Measurements from ENCODE around the gene BLZF1.
"Not testable (repeated sequence)": the region's sequence is repeated elsewhere in the genome, so short reads cannot be mapped to it uniquely, and the experiment has no call there.

BLZF1 gene

GRCh38 chr1:169363046-169363730, 4.8 kb upstream of the BLZF1 start:
- DNase-seq, result peak; percentile 85

- DNase-seq, result peak; percentile 86
These were observed 3.0 kb upstream of the BLZF1 start for GRCh38 chr1:169364948-169365347.

GRCh38 chr1:169367096-169367685, 804 bp upstream of the BLZF1 start:
- DNase-seq, result no peak

GRCh38 chr1:169368406-169368769, 393 bp downstream of the BLZF1 start:
- DNase-seq, result peak; percentile 31

GRCh38 chr1:169371404-169371803, 3.4 kb downstream of the BLZF1 start:
- peak; percentile 38 for DNase-seq

- DNase-seq, result no peak
These were observed 13.2 kb downstream of the BLZF1 start for GRCh38 chr1:169381162-169381561.

- DNase-seq, result no peak
These were observed 15.5 kb downstream of the BLZF1 start for GRCh38 chr1:169383449-169383848.

GRCh38 chr1:169387399-169387798, 19.4 kb downstream of the BLZF1 start:
- no peak for DNase-seq

- peak; percentile 81 for DNase-seq
These were observed 22.3 kb downstream of the BLZF1 start for GRCh38 chr1:169390303-169390702.

- DNase-seq, result no peak
These were observed 24.4 kb downstream of the BLZF1 start for GRCh38 chr1:169392406-169392805.

- DNase-seq, result no peak
These were observed 28.0 kb downstream of the BLZF1 start for GRCh38 chr1:169395955-169396354.

GRCh38 chr1:169402578-169402977, 34.6 kb downstream of the BLZF1 start:
- not testable (repeated sequence) for DNase-seq

- DNase-seq, result not testable (repeated sequence)
These were observed 40.3 kb downstream of the BLZF1 start for GRCh38 chr1:169408340-169408739.

GRCh38 chr1:169414952-169415351, 47.0 kb downstream of the BLZF1 start:
- DNase-seq, result no peak

GRCh38 chr1:169421309-169421708, 53.3 kb downstream of the BLZF1 start:
- no peak for DNase-seq

GRCh38 chr1:169426174-169426705, 58.2 kb downstream of the BLZF1 start:
- no peak for DNase-seq

- peak; percentile 74 for DNase-seq
These were observed 59.2 kb downstream of the BLZF1 start, which contains the start of gene CCDC181 for GRCh38 chr1:169427081-169427641. TSS of gene CCDC181 (minus strand) at chr1:169427474. CDS start at chr1:169424927, 2,547 bp downstream.

Measured in activated CD4-positive, alpha-beta T cell treated with anti-CD3 and anti-CD28 coated beads, Interleukin-10, Interleukin-2, amounts not matched to agents 100 ng/mL and 50 ng/mL, durations not matched to agents 16 hours and 8 hours (primary cell).